Measurements from ENCODE around the gene ZBTB20. TPM values are rescaled to one million over a fixed set of nuclear protein-coding genes. Genes with fewer than 3 reads are reported as not detected.

Gene ZBTB20
- total and polyA plus RNA-seq, 4 donors: 0.88 to 83.2 (median 20.4) TPM

GRCh38 chr3:115161866-115162265, 14.8 kb upstream of the ZBTB20 start (continued):
- no peak for TF ChIP-seq REST (IDR thresholded peaks at IDR 0.05)

- no peaks in the 10 kb centered on the region for H3K27me3 ChIP-seq (ENCODE audit: control insufficient read depth in 4 of 4, insufficient read depth in 4 of 4, low read length in 3 of 4)
- no peak overlapping the region for H3K4me3 ChIP-seq (ENCODE audit: low read depth in 1 of 3, low read length in 3 of 3)
- H3K4me1 ChIP-seq (ENCODE audit: control insufficient read depth in 4 of 4, insufficient read depth in 4 of 4, low read length in 3 of 4): no peaks in the 10 kb centered on the region
- H3K9me3 ChIP-seq (ENCODE audit: control insufficient read depth in 4 of 4, low read length in 3 of 4): no peaks in the 10 kb centered on the region
- H3K9ac ChIP-seq (ENCODE audit: low read depth in 1 of 2, low read length in 2 of 2): no peak overlapping the region
- TF ChIP-seq CTCF (IDR thresholded peaks at IDR 0.05; ENCODE audit: low read depth, low read length, missing input control) (no peak), ZBTB33 (IDR thresholded peaks at IDR 0.05) (no peak), HNF4A (conservative IDR thresholded peaks at IDR 0.05) (no peak), JUND (IDR thresholded peaks at IDR 0.05) (no peak), HNF4G (IDR thresholded peaks at IDR 0.05) (no peak), YY1 (IDR thresholded peaks at IDR 0.05) (no peak), RXRA (IDR thresholded peaks at IDR 0.05) (no peak), GABPA (IDR thresholded peaks at IDR 0.05 in 1 of 2, conservative IDR thresholded peaks at IDR 0.05 in 1 of 2) (no peak), FOXA2 (IDR thresholded peaks at IDR 0.05) (no peak), SP1 (IDR thresholded peaks at IDR 0.05) (no peak), FOXA1 (IDR thresholded peaks at IDR 0.05) (no peak), TAF1 (conservative IDR thresholded peaks at IDR 0.05) (no peak), RAD21 (IDR thresholded peaks at IDR 0.05) (no peak), EGR1 (IDR thresholded peaks at IDR 0.05; ENCODE audit: low read depth in 2 of 2) (no peak), ATF3 (IDR thresholded peaks at IDR 0.05) (no peak), MAX (IDR thresholded peaks at IDR 0.05) (no peak)
- 96% methylated on average over 4 of the region's 4 CpGs for WGBS
- no peak for DNase-seq (ENCODE audit: low spot score)
- no peak overlapping the region for H3K27ac ChIP-seq (ENCODE audit: low read depth in 1 of 2, low read length in 2 of 2)
- H3K36me3 ChIP-seq (ENCODE audit: control insufficient read depth in 4 of 4, insufficient read depth in 3 of 4, low read depth in 1 of 4, low read length in 3 of 4): no peaks in the 10 kb centered on the region
These were observed 14.2 kb upstream of the ZBTB20 start for GRCh38 chr3:115161168-115161834.

All from liver (tissue), 9 donors.